ENCODE measurements around the gene JTB.

DNA sequence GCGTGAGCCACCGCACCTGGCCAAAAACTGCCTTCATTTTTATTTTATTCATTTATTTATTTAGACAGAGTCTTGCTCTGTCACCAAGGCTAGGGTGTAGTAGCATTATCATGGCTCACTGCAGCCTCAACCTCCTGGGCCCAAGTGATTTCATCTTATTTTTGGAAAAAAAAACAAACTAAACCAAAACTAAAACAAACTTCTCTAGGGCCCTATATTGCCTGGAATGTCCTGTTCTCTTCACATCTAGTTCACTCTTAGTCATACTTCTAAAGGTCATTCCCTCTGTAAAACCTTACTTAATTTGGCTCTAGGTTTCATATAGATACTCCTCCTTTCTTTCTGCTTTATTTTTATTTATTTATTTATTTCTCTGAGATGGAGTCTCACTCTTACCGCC, 28.7 kb upstream of the JTB start:
- TF ChIP-seq, protein P1, sequence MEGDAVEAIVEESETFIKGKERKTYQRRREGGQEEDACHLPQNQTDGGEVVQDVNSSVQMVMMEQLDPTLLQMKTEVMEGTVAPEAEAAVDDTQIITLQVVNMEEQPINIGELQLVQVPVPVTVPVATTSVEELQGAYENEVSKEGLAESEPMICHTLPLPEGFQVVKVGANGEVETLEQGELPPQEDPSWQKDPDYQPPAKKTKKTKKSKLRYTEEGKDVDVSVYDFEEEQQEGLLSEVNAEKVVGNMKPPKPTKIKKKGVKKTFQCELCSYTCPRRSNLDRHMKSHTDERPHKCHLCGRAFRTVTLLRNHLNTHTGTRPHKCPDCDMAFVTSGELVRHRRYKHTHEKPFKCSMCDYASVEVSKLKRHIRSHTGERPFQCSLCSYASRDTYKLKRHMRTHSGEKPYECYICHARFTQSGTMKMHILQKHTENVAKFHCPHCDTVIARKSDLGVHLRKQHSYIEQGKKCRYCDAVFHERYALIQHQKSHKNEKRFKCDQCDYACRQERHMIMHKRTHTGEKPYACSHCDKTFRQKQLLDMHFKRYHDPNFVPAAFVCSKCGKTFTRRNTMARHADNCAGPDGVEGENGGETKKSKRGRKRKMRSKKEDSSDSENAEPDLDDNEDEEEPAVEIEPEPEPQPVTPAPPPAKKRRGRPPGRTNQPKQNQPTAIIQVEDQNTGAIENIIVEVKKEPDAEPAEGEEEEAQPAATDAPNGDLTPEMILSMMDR (IDR thresholded peaks at IDR 0.05): no peak
- no peak for TF ChIP-seq POLR2A (IDR thresholded peaks at IDR 0.05)
- no peak for TF ChIP-seq POLR2AphosphoS5 (IDR thresholded peaks at IDR 0.05)
